Measurements from ENCODE around the gene SLC22A2.
"Not testable (repeated sequence)": the region's sequence is repeated elsewhere in the genome, so short reads cannot be mapped to it uniquely, and the experiment has no call there.

SLC22A2 gene

DNA sequence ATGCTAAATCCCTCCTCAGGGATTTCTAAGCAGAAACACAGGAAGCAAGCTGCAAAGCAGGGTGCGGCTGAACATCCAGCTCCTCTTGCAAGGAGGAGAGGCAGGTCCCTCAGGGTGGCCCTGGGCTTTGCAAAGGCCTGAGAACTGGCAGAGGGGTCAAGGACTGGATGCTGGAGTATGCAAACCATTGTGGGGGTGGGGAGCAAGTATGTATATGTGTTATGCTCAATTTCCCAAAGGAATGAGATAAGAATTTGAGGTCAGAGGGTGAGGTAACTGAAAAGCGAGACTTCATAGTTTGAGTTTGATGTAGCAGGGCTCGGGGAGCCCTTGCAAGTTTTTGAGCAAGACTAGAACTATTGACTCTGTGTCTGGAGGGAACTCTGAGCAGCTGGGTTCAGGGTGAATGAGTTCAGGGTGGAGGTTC, 11.2 kb downstream of the SLC22A2 start:
- no peak for DNase-seq

GRCh38 chr6:160240691-160241084, 17.9 kb downstream of the SLC22A2 start:
- DNase-seq: no peak

- DNase-seq: no peak
Measured at GRCh38 chr6:160239929-160240690, 18.5 kb downstream of the SLC22A2 start.

DNA sequence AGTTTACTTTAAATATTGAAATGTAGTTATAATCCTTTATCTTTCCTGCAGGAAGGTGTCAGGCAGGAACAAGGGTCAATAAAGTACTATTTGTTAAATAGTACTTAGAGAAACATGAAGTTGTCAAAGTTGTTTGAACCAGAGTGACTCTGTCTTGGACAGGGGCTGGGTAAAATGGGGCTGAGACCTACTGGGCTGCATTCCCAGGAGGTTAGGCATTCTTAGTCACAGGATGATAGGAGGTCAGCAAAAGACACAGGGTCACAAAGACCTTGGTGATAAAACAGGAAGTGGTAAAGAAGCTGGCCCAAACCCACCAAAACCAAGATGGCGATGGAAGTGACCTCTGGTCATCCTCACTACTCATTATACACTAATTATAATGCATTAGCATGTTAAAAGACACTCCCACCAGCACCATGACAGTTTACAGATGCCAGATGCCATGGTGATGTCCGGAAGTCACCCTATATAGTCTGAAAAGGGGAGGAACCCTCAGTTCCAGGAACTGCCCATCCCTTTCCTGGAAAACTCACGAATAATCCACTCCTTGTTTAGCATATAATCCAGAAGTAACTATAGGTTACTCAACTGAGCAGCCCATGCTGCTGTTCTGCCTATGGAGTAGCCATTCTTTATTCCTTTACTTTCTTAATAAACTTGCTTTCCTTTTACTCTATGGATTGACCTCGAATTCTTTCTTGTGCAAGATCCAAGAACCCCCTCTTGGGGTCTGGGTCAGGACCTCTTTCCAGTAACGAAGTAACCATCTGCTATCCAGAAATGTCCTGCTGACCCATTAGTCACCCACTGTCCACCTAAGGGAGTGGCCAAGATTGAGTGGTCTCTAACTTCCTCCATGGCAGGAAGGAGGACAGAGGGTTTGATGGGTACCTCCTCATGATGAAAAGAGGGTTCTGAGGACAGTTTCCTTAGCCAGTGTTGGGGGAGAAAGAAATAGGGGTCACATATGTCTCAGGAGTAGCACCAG, 19.6 kb downstream of the SLC22A2 start:
- DNase-seq: no peak

- DNase-seq: no peak
Measured at GRCh38 chr6:160238278-160238711, 20.3 kb downstream of the SLC22A2 start.

GRCh38 chr6:160237597-160238275, 20.9 kb downstream of the SLC22A2 start:
- DNase-seq: not testable (repeated sequence)

- DNase-seq: not testable (repeated sequence)
Measured at GRCh38 chr6:160236235-160236872, 22.3 kb downstream of the SLC22A2 start.

GRCh38 chr6:160233950-160234640, 24.5 kb downstream of the SLC22A2 start:
- DNase-seq: not testable (repeated sequence)

DNA sequence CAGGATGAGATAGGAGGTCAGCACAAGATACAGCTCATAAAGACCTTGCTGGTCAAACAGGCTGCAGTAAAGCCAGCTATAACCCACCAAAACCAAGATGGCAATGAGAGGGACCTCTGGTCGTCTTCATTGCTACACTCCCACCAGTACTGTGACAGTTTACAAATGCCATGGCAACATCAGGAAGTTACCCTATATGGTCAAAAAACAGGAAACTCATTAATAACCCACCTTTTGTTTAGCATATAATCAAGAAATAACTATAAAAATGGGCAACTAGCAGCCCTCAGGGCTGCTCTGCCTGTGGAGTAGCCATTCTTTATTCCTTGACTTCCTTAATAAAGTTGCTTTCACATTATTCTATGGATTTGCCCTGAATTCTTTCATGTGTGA, 30.9 kb downstream of the SLC22A2 start:
- no peak for DNase-seq

DNA sequence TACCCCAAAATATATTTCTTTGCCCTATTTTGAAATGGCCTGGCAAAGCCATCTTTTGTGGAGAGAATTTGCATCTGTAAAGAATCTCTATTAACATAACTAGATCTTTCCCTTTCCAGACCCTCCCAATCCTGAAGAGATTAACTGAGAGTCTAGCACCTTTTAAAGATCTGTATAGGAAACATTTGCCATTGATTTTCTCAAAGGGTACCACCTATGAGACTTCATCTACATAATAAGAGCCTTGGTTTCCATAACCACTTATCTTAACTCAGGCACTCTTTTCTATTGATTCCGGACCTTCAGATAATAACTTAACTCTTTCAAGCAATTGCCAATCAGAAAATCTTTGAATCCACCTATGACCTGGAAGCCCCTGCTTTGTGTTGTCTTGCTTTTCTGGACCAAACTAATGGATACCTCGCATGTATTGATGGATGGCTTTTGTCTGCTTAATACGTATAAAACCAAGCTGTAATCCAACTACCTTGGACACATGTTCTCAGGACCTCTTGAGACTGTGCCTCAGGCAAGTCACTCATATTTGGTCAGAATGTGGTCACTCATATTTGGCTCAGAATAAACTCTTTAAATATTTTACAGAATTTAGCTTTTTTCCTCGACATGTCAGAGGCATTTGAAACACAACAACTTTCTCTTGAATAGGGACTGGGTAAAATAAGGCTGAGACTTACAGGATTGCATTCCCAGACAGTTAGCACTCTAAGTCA, 31.4 kb downstream of the SLC22A2 start:
- no peak for DNase-seq

DNA sequence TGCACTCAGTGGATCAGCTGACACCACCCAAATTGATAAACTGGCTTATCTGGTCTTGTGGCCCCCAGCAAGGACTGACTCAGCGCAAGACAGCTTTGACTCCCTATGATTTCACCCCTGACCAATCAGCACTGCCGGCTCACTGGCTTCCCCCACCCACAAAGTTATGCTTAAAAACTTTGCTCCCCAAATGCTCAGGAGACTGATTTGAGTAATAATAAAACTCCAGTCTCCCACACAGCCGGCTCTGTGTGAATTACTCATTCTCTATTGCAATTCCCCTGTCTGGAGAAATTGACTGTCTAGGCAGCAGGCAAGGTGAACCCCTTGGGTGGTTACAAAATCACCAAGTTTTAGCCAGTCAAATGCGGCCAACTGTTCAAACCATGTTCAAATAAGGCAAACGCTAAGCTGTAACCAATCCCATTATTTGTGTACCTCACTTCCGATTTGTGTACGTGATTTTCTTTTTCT, 32.5 kb downstream of the SLC22A2 start:
- no peak for DNase-seq

DNA sequence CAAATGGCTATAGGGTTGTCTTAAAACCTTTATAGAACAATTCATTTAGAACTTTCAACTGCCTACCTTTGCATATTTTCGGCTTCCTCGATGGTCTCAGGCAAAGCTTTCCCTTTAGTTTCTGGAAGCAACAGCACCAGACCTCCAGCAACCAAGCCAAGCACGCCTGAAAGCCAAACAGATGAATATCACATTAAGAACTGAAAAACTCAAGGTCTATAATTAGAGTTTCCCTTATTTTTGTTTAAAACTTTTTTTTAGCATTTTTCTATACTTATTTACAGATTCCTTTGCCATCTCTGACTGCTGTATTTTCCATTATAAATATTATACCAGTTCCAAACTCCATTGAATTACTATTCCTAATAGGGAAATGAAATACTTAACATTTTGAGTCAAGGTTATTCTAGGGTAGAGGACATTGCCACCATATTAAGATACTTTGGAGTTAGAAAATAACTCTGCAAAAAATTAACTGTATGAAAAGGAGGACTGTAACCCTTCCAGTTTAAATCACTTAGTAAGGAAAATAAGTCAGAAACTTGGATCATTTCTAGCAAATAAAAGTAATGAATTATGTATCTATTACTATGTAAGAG, 33.9 kb downstream of the SLC22A2 start:
- DNase-seq: no peak

DNA sequence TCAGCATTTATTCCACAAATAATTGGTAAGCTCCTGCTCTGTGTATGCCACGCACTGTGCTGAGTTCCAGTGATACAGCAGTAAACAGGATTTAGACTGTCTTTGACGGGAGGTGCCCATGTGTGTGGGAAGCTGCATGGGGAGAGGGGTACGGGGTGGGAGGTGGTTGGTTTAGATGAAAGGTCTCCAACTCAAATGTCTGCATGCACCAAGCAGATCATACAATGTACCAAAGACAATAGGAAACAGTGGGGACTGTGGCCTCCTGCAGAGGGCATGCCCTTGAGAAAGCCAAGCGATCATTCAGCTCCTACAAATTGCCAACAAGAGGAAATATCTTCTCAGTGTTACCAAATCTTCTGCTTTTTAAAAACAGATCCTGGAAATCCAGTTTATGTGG, 36.1 kb downstream of the SLC22A2 start:
- no peak for DNase-seq

- no peak for DNase-seq
Measured at GRCh38 chr6:160221918-160222317, 36.7 kb downstream of the SLC22A2 start.

DNA sequence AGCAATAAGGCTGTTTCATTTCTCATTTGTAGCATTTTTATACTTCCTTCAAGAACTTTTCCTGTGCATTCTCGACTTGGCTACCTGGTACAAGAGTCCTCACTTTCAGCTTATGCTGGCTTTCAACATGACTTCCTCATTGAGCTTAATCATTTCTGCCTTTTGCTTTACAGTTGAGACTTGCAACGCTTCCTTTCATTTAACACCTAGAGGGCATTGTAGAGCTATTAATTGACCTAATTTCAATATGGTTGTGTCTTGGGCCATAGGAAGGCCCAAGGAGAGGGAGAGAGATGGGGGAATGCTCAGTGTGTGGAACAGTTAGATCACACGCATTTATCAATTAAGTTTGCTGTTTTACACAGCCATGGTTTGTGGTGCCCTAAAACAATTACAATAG, 37.2 kb downstream of the SLC22A2 start:
- no peak for DNase-seq

- no peak for DNase-seq
Measured at GRCh38 chr6:160218810-160219209, 39.8 kb downstream of the SLC22A2 start.

- DNase-seq: no peak
Measured at GRCh38 chr6:160217863-160218262, 40.8 kb downstream of the SLC22A2 start.

- DNase-seq: no peak
Measured at GRCh38 chr6:160217073-160217472, 41.5 kb downstream of the SLC22A2 start.

DNA sequence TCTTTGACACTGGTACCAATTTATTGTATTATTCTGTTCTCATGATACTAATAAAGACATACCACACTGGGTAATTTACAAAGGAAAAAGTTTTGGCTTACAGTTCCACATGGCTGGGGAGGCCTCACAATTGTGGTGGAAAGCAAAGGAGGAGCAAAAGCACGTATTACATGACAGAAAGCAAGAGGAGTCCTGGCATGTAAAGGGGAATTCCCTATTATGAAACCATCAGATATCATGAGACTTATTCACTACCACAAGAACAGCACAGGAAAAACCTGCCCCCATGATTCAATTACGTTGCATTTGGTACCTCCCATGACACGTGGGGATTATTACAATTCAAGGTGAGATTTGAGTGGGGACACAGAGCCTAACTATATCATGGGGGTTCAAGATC, 43.4 kb downstream of the SLC22A2 start:
- DNase-seq: no peak

DNA sequence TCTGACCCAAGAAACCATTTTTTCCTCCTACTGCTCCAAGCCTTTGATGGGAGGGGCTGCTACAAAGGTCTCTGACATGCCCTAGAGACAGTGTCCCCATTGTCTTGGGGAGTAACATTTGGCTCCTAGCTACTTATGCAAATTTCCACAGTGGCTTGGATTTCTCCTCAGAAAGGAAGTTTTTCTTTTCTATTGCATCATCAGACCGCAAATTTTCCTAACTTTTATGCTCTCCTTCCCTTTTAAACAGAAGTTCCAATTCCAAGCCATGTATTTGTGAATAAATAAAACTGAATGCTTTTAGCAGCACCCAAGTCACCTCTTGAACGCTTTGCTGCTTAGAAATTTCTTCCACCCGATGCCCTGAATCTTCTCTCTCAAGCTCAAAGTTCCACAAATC, 51.0 kb downstream of the SLC22A2 start:
- no peak for DNase-seq

All from C1 segment of cervical spinal cord (tissue), 14 donors.